Mesothelial cell of epicardium (in vitro differentiated cells): ENCODE measurements around the gene KRTAP10-1. TPM values are rescaled to one million over a fixed set of nuclear protein-coding genes. Genes with fewer than 3 reads are reported as not detected.
"Not testable (repeated sequence)": the region's sequence is repeated elsewhere in the genome, so short reads cannot be mapped to it uniquely, and the experiment has no call there.

Experiments
- DNase-seq, 2 experiments: peaks; one replicate each; pipeline ENCODE4 v3.0.0; 2021; ENCODE audit warnings: low spot score in 2 of 2; ENCODE audit not compliant: unreplicated experiment in 2 of 2
- H3K27ac Mint-ChIP-seq: 2 replicates; pipeline ENCODE4 v1.8.0; 2021; ENCODE audit warnings: mixed read lengths
- H3K27me3 Mint-ChIP-seq: 2 replicates; pipeline ENCODE4 v1.8.0; 2021; ENCODE audit warnings: low read depth, mixed read lengths
- H3K36me3 Mint-ChIP-seq: 2 replicates; pipeline ENCODE4 v1.8.0; 2021; ENCODE audit warnings: mixed read lengths
- H3K4me1 Mint-ChIP-seq: 2 replicates; pipeline ENCODE4 v1.8.0; 2021; ENCODE audit warnings: mixed read lengths
- H3K4me3 Mint-ChIP-seq: 2 replicates; pipeline ENCODE4 v1.8.0; 2021; ENCODE audit warnings: mild to moderate bottlenecking, moderate library complexity, mixed read lengths
- H3K9me3 Mint-ChIP-seq: 2 replicates; pipeline ENCODE4 v1.8.0; 2021; ENCODE audit warnings: mixed read lengths
- total RNA-seq: library from RNA; stranded (reverse); gene quantifications from 3 replicates; pipeline ENCODE4 v1.2.1, GENCODE V29; 2021
- TF ChIP-seq, protein P1 (sequence below): fragments of 200-600 bp; sonication (generic); IDR thresholded peaks from one replicate; pipeline ENCODE4 v1.5.0; 2021; ENCODE audit warnings: antibody characterized with exemption; ENCODE audit not compliant: unreplicated experiment

KRTAP10-1 gene
- total RNA-seq, 1 donor from 2014 or later = not detected

DNA sequence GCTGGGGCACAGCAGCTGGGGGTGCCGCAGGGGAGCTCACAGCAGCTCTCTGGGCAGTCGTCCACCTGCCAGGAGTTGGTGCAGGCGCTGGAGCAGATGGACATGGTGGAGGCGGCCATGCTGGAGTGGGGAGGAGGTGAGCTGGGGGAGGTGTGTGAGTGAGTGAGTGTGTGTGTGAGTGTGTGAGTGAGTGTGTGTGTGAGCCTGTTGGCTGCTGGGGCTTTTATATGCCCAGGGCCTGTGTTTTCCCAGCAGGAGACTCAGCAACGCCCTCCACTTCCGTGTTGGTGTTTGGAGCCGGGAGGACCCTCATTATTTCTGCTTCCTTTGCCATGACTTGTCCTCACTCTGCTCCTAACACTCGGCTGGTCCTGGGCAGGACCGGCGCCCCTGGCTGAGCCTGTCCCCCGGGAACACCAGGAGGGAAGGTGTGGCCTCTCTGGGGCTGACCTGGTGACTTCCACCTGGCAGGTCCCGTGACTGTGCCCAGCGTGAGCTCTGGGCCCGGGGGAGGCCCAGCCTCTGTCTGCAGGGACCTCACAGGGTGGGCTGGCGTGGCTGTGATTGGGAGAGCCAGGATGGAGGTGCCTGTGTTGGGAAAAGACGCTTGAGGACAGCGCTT is 11.5 kb upstream of the KRTAP10-1 start, which contains the start of gene KRTAP10-2:
TSS of gene KRTAP10-2 (minus strand) at position 166 of the 622 bp plus-strand sequence. CDS start at position 119, 47 bp downstream.
- Mint-ChIP-seq H3K4me1 (peaks cover 35% of the 10 kb centered on the region), H3K9me3 (peaks cover 23% of the 10 kb centered on the region), H3K36me3 (peaks cover 7% of the 10 kb centered on the region), H3K27me3 (no peaks in the 10 kb centered on the region), H3K27ac (peak within 1 kb of the TSS; percentile 59), H3K4me3 (no peak within 1 kb of the TSS)
- DNase-seq = peak in 1 of 2 experiments; percentile 34
- TF ChIP-seq, protein P1, sequence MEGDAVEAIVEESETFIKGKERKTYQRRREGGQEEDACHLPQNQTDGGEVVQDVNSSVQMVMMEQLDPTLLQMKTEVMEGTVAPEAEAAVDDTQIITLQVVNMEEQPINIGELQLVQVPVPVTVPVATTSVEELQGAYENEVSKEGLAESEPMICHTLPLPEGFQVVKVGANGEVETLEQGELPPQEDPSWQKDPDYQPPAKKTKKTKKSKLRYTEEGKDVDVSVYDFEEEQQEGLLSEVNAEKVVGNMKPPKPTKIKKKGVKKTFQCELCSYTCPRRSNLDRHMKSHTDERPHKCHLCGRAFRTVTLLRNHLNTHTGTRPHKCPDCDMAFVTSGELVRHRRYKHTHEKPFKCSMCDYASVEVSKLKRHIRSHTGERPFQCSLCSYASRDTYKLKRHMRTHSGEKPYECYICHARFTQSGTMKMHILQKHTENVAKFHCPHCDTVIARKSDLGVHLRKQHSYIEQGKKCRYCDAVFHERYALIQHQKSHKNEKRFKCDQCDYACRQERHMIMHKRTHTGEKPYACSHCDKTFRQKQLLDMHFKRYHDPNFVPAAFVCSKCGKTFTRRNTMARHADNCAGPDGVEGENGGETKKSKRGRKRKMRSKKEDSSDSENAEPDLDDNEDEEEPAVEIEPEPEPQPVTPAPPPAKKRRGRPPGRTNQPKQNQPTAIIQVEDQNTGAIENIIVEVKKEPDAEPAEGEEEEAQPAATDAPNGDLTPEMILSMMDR = no peak

DNA sequence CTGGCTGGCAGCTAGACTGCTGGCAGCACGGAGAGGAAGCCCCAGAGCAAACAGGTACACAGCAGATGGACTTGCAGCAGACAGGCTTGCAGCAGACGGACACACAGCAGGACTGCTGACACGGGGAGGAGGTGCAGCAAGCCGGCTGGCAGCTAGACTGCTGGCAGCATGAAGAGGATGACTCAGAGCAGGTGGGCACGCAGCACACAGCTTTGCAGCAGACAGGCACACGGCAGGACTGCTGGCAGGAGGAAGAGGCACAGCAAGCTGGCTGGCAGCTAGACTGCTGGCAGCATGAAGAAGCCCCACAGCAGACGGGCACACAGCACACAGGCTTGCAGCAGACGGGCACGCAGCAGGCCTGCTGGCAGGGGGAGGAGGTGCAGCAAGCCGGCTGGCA is 10.8 kb upstream of the KRTAP10-1 start:
- Mint-ChIP-seq H3K4me1 (peaks cover 35% of the 10 kb centered on the region), H3K9me3 (peaks cover 24% of the 10 kb centered on the region), H3K27me3 (no peaks in the 10 kb centered on the region), H3K4me3 (no peak overlapping the region), H3K27ac (no peak overlapping the region), H3K36me3 (peaks cover 7% of the 10 kb centered on the region)
- no peak for DNase-seq
- TF ChIP-seq, protein P1 = no peak

DNA sequence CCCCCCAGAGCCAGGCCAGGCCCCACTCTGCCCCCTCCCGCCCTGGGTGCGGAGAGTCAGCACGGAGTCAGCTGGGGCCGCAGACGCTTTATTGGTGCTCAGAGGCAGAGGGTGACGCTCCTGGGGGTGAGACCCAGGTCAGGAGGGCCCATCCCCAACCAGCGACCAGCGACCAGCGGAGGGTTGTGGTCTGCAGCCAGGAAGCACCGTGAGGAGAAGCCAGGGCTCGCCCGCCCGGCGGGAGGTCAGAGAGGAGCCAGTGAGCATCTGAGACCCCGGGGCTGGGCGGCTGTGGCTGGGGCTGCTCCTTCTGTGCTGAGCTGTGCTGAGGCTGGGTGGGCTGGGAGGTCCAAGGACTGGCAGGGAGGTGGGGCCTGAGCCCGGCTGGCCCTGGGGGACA is 10.3 kb upstream of the KRTAP10-1 start:
- not testable (repeated sequence) for H3K27ac Mint-ChIP-seq, H3K27me3 Mint-ChIP-seq, H3K36me3 Mint-ChIP-seq, H3K4me3 Mint-ChIP-seq
- peak in 1 of 2 experiments; percentile 36 for DNase-seq
- Mint-ChIP-seq H3K9me3 (peaks cover 29% of the 10 kb centered on the region), H3K4me1 (peaks cover 35% of the 10 kb centered on the region)

DNA sequence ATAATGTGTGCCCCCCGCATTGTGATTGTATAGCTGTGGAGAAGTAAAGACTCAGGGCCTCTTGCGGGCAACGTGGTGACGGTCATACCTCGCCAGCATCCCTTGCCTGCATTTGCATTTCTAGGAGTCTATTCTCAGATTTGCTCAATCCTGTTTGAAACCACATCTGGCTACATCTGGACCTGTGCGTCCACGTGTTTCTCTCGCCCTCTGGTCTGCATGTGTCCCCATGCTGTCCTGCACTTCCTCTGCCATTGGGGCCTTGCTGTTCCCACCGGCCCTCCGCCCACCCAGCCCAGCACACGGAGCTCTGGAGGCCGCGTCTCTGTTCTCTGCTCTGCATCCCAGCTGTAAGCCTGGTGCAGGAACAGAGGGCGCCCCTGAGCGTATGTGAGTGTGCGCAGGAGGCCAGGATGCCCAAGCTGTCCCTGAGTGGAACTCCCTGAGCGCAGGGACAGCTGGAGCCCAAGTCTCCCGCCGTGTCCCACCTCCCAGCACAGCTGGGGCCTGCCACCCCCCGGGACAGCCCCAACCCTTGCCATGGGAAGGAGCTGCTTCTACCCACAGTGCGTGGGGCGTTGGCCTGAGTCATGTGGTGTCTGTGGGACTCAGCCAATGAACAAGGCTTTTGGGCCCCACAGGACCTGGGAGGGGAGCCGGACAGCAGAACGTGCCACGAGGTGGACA is 9.7 kb upstream of the KRTAP10-1 start:
- DNase-seq = no peak

DNA sequence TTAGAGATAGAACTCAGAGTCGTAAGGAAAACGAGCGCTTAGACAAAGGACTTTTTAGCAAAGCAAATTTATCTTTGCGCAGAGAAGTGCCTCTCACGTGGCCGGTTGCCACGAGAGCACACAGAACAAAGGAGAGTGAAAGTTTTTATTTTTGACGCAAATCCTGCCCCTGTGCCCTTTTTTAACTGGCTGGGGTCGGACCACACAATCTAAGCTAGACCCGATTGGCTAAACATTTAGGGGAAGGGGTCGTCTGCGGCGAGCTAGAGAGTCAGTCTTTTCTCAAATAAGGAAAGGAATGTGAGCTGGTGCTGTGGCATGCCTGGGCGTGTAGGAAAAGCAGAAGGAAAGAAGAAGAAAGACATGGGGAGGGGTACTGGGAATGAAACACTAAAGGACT is 8.9 kb upstream of the KRTAP10-1 start:
- H3K4me3 Mint-ChIP-seq = no peak overlapping the region
- peaks cover 35% of the 10 kb centered on the region for H3K4me1 Mint-ChIP-seq
- H3K27ac Mint-ChIP-seq = peak overlapping the region; percentile 92
- no peak for DNase-seq
- H3K9me3 Mint-ChIP-seq = peaks cover 29% of the 10 kb centered on the region
- TF ChIP-seq, protein P1 = no peak
- no peaks in the 10 kb centered on the region for H3K27me3 Mint-ChIP-seq
- H3K36me3 Mint-ChIP-seq = peaks cover 9% of the 10 kb centered on the region

More for the DNA sequence above, 9.7 kb upstream of the KRTAP10-1 start:
- Mint-ChIP-seq H3K4me3 (no peak overlapping the region), H3K4me1 (peaks cover 35% of the 10 kb centered on the region), H3K36me3 (peaks cover 9% of the 10 kb centered on the region), H3K27me3 (no peaks in the 10 kb centered on the region), H3K9me3 (peaks cover 29% of the 10 kb centered on the region), H3K27ac (peak overlapping the region; percentile 92)
- TF ChIP-seq, protein P1 = no peak

DNA sequence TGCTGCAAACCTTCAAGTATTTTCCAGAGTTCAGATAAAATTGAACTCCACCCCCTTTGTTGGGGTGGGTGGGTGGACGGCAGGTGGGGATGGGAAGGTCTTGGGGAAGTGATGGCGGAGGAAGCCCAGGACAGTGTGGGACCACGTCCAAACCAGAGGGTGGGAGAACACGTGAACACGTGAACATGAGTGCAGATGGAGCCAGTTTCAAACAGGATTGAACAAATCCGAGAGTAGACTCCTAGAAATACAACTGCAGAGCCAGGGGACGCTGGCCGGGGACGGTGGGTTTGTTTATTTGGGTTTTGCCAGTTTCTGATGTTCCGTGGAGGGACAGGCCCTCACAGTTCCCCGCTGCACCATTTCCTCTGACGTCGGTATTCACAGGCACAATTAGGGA is 8.4 kb upstream of the KRTAP10-1 start:
- H3K4me3 Mint-ChIP-seq = no peak overlapping the region
- TF ChIP-seq, protein P1 = no peak
- no peaks in the 10 kb centered on the region for H3K27me3 Mint-ChIP-seq
- peaks cover 23% of the 10 kb centered on the region for H3K9me3 Mint-ChIP-seq
- H3K4me1 Mint-ChIP-seq = peaks cover 35% of the 10 kb centered on the region
- peak overlapping the region; percentile 92 for H3K27ac Mint-ChIP-seq
- H3K36me3 Mint-ChIP-seq = peaks cover 9% of the 10 kb centered on the region
- no peak for DNase-seq
